Tibial nerve (tissue), 4 donors: Measurements from ENCODE around the gene CNKSR2. TPM values are rescaled to one million over a fixed set of nuclear protein-coding genes. Genes with fewer than 3 reads are reported as not detected.
A peak's percentile ranks its signal among the peaks of the same experiment; 100 is the strongest.

Experiments
- DNase-seq, 2 donors: peaks; one replicate each; pipeline ENCODE4 v3.0.0-alpha.2; 2019; ENCODE audit warnings: low spot score in 2 of 2
- H3K27ac ChIP-seq, 4 donors: fragments of 200-600 bp; sonication (generic) in 3 of 4; one replicate each; pipeline ENCODE4 v1.5.1; 2017 to 2019; ENCODE audit warnings: mild to moderate bottlenecking in 1 of 4
- H3K27me3 ChIP-seq, 2 donors: fragments of 200-600 bp; sonication (generic) in 1 of 2; one replicate each; pipeline versions ENCODE4 v1.5.1 to v1.6.0; 2017 to 2019
- H3K36me3 ChIP-seq, 3 donors: fragments of 200-600 bp; sonication (generic); one replicate each; pipeline ENCODE4 v1.5.1; 2018 to 2019
- H3K4me1 ChIP-seq, 4 donors: fragments of 200-600 bp; sonication (generic) in 3 of 4; one replicate each; pipeline ENCODE4 v1.5.1; 2017 to 2019
- H3K4me3 ChIP-seq, 4 donors: fragments of 200-600 bp; sonication (generic) in 3 of 4; one replicate each; pipeline ENCODE4 v1.5.1; 2017 to 2019; ENCODE audit warnings: mild to moderate bottlenecking in 1 of 4, moderate library complexity in 1 of 4
- H3K9me3 ChIP-seq, 4 donors: fragments of 200-600 bp; sonication (generic) in 3 of 4; one replicate each; pipeline ENCODE4 v1.5.1; 2017 to 2019
- EP300 ChIP-seq, 2 donors: sonication (generic); formaldehyde crosslinking; IDR thresholded peaks; one replicate each; pipeline ENCODE4 v1.6.1; 2017; ENCODE audit warnings: antibody characterized with exemption in 2 of 2, mild to moderate bottlenecking in 1 of 2
- POLR2A ChIP-seq, 2 donors: fragments of 450-650 bp; IDR thresholded peaks; one replicate each; pipeline ENCODE4 v1.6.1; 2017; ENCODE audit warnings: antibody characterized with exemption in 2 of 2, mild to moderate bottlenecking in 2 of 2, moderate library complexity in 2 of 2
- WGBS, 2 donors: methylation state at CpG; one replicate each; pipeline ENCODE4 v1.1.5; 2018; 5-methylcytosine and 5-hydroxymethylcytosine counted together
- total RNA-seq, 4 donors: library from RNA; depleted of rRNA; stranded (reverse); fragments of >200 nt; gene quantifications; one replicate each; pipeline ENCODE4 v1.1.0, GENCODE V29; 2016
- TF ChIP-seq, protein P1 (sequence below), 5 experiments: fragments of 200-600 bp in 3 of 5; fragments of 450-650 bp in 2 of 5; sonication (generic) in 3 of 5; IDR thresholded peaks; one replicate each; pipeline ENCODE4 v1.5.1; 2016 to 2019; ENCODE audit warnings: antibody characterized with exemption in 5 of 5, mild to moderate bottlenecking in 3 of 5, moderate library complexity in 2 of 5

Gene CNKSR2
- 10 to 100 TPM; 28.8 to 98.3 (median 56.5) TPM for total RNA-seq

DNA sequence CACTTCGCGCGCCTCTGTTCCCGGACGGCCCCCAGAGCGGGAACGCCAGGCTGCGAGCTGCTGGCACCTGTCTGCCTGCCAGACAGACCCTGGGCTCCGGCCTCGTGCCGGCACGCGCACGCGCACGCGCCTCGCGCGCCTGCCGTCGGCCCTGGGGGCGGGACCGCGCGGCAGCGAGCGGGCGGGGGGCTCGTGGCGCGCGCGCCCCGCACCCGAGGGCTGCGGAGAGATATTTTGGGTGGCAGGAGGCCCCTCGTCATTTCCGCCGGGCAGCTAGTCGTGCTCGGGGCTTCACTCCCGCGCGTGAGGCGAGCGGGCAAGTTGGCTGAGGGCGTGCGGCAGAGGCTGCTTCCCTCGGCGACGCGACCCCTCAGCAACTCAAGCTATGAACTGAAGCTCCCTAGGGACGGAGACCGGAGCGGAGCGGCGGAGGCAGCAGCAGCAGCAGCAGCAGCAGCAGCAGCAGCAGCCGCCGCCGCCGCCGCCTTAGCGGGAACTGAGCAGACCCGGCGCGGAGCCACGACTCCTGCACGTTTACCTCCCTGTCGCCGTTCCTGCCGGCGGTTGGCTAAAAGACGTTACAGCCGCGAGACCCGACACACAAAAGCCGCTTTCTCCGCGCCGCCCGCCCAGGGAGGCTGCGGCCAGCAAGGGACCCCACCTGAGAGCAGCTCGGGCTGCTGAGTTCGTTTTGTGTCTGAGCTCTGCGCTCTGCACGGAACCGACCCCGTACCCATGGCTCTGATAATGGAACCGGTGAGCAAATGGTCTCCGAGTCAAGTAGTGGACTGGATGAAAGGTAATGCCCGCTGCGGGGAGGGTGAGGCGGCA, at the start of gene CNKSR2:
TSS of gene CNKSR2 (plus strand) at position 256 of the 831 bp plus-strand sequence. CDS start at position 736, 480 bp downstream.
- DNase-seq = peak; percentile 5 to 21
- Histone ChIP-seq H3K4me1 (no peaks in the 10 kb centered on the region), H3K36me3 (no peaks in the 10 kb centered on the region), H3K4me3 (peak within 1 kb of the TSS; percentile 45 to 74 (median 52)), H3K27me3 (peaks cover 0 to 3% of the 10 kb centered on the region in 2 donors), H3K9me3 (no peaks in the 10 kb centered on the region), H3K27ac (peak within 1 kb of the TSS in 3 of 4 donors; percentile 76 to 87 (median 85))
- 43% methylated on average over 75 of the region's 94 CpGs; no CpG with 5 or more reads in 1 of the 2 donors for WGBS, 2 donors
- no peak for TF ChIP-seq POLR2A (IDR thresholded peaks at IDR 0.05)
- TF ChIP-seq EP300 (IDR thresholded peaks at IDR 0.05) = no peak

DNA sequence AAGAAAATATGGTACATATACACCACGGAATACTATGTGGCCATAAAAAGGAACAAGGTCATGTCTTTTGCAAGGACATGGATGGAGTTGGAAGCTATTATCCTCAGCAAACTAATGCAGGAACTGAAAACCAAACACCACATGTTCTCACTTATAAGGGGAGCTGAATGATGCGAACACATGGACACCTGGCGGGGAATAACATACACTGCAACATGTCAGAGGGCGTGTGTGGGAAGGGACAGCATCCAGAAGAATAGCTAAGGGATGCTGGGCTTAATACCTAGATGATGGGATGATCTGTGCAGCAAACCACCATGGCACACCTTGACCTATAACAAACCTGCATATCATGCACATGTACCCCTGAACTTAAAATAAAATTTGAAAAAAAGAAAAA, 19.5 kb upstream of the CNKSR2 start:
- Histone ChIP-seq H3K9me3 (peaks cover 0 to 22% (median 7%) of the 10 kb centered on the region in 4 donors), H3K27me3 (no peaks in the 10 kb centered on the region), H3K4me1 (no peaks in the 10 kb centered on the region), H3K36me3 (no peaks in the 10 kb centered on the region), H3K4me3 (no peak overlapping the region), H3K27ac (no peak overlapping the region)
- TF ChIP-seq, protein P1, sequence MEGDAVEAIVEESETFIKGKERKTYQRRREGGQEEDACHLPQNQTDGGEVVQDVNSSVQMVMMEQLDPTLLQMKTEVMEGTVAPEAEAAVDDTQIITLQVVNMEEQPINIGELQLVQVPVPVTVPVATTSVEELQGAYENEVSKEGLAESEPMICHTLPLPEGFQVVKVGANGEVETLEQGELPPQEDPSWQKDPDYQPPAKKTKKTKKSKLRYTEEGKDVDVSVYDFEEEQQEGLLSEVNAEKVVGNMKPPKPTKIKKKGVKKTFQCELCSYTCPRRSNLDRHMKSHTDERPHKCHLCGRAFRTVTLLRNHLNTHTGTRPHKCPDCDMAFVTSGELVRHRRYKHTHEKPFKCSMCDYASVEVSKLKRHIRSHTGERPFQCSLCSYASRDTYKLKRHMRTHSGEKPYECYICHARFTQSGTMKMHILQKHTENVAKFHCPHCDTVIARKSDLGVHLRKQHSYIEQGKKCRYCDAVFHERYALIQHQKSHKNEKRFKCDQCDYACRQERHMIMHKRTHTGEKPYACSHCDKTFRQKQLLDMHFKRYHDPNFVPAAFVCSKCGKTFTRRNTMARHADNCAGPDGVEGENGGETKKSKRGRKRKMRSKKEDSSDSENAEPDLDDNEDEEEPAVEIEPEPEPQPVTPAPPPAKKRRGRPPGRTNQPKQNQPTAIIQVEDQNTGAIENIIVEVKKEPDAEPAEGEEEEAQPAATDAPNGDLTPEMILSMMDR (IDR thresholded peaks at IDR 0.05) = no peak
- TF ChIP-seq POLR2A (IDR thresholded peaks at IDR 0.05) (no peak), EP300 (IDR thresholded peaks at IDR 0.05) (no peak)
- WGBS, 2 donors = 76 to 88% methylated on average over 4 of the region's 4 CpGs
- no peak for DNase-seq

DNA sequence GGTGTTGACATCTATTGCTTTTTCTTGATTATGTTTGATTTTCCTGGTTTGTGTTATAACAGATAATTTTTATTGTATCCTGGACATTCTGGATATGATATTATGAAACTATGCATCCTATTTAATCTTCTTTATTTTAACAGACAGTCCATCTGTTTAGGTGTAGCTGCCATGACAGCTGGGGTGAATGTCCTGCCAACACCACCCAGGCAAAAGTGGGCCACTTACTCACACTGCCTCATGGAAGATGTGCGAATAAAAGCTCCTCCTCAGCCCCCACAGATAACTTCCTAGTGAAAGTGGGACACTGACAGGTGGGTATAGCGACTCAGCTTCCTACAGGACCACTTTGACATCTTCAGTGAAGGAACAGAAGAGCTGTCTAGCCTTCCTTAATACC, 18.4 kb upstream of the CNKSR2 start:
- Histone ChIP-seq H3K9me3 (peaks cover 0 to 14% (median 7%) of the 10 kb centered on the region in 4 donors), H3K36me3 (no peaks in the 10 kb centered on the region), H3K27me3 (no peaks in the 10 kb centered on the region), H3K27ac (no peak overlapping the region), H3K4me1 (no peaks in the 10 kb centered on the region), H3K4me3 (no peak overlapping the region)
- no peak for TF ChIP-seq EP300 (IDR thresholded peaks at IDR 0.05)
- TF ChIP-seq POLR2A (IDR thresholded peaks at IDR 0.05) = no peak
- TF ChIP-seq, protein P1 (IDR thresholded peaks at IDR 0.05) = no peak
- WGBS, 2 donors = 53 to 80% methylated on average over 1 to 2 of the region's 2 CpGs
- DNase-seq = no peak

DNA sequence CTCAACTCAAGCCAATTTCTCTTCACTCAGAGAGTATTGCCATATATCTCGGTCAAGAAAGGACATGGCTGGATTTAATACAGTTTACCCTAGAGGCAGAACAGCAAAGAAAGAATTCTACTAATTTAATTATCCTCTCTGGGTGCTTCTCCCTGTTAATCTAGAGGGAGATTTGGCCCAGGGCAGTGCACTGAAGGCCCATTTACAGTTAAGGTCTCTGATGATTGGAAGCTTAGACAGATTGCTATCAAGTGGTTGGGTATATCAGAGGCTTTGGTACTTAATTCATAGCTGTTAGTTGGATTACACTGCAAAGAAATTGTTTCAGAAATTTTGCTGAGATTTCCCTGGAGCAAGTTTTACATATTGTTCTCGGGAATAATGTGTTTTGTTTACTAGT, 4.6 kb upstream of the CNKSR2 start:
- TF ChIP-seq EP300 (IDR thresholded peaks at IDR 0.05) (no peak), POLR2A (IDR thresholded peaks at IDR 0.05) (no peak)
- TF ChIP-seq, protein P1 (IDR thresholded peaks at IDR 0.05) = no peak

DNA sequence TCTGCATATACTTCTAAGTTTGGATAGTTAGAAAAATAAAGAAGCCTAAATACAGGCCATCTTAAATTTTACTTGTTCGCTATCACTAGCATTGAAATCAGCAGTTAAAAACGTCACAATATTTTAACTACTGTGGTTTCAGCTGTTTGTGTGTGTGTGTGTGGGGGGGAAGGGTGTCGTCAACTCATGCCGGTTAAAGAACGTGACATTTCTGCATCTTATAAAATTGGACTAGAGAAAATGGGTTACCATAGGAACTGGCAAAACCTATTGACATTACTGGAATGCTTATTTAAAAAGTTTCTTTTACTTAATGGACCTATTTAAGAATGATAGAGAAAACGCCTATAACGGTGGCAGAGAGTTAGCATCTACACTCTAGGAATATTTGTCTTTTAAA, 1.2 kb upstream of the CNKSR2 start:
- Histone ChIP-seq H3K27ac (peak overlapping the region in 2 of 4 donors; percentile 85 to 87), H3K4me3 (peak overlapping the region in 1 of 4 donors; percentile 74), H3K36me3 (no peaks in the 10 kb centered on the region), H3K27me3 (peaks cover 0 to 3% of the 10 kb centered on the region in 2 donors), H3K4me1 (no peaks in the 10 kb centered on the region), H3K9me3 (no peaks in the 10 kb centered on the region)
- DNase-seq = no peak
- TF ChIP-seq EP300 (IDR thresholded peaks at IDR 0.05) (no peak), POLR2A (IDR thresholded peaks at IDR 0.05) (no peak)
- TF ChIP-seq, protein P1 (IDR thresholded peaks at IDR 0.05) = no peak
- 47 to 57% methylated on average over 7 of the region's 7 CpGs for WGBS, 2 donors

More for the DNA sequence above, 4.6 kb upstream of the CNKSR2 start:
- Histone ChIP-seq H3K27ac (no peak overlapping the region), H3K4me1 (no peaks in the 10 kb centered on the region), H3K36me3 (no peaks in the 10 kb centered on the region), H3K4me3 (no peak overlapping the region), H3K27me3 (no peaks in the 10 kb centered on the region), H3K9me3 (no peaks in the 10 kb centered on the region)
- WGBS, 2 donors = 52 to 93% methylated on average over 2 of the region's 2 CpGs
- no peak for DNase-seq
